ENCODE measurements around the gene NEU2. TPM values are rescaled to one million over a fixed set of nuclear protein-coding genes. Genes with fewer than 3 reads are reported as not detected.

NEU2 gene
- total and polyA plus RNA-seq, 9 of the 15 experiments (the other 6 are each of a cell fraction or from before 2014, with no cell fraction given): not detected

GRCh38 chr2:233060980-233061590, 28.6 kb downstream of the NEU2 start (continued):
- TF ChIP-seq MLX (CRISPR knock-in tag; conservative IDR thresholded peaks at IDR 0.05): no peak

GRCh38 chr2:233061591-233062450, 29.3 kb downstream of the NEU2 start:
- H3K9me1 ChIP-seq (ENCODE audit: control insufficient read depth, insufficient read depth, low read length): no peaks in the 10 kb centered on the region
- H3K4me1 ChIP-seq (replicated peaks in 1 of 2; ENCODE audit: control insufficient read depth in 2 of 2, insufficient read depth in 2 of 2, low read length in 2 of 2): peaks cover 13 to 48% of the 10 kb centered on the region in 2 experiments; a peak in 4 of 5 replicates
- FAIRE-seq (no peak), DNase-seq (ENCODE audit: extremely low read depth in 1 of 4, low spot score in 3 of 4) (peak; percentile 24 to 34 (median 26)), ATAC-seq (peak; percentile 81)
- peak overlapping the region; percentile 68 for H2AFZ ChIP-seq (ENCODE audit: low read depth, low read length)
- ChIA-PET CTCF (ENCODE audit: low intra/inter-chr PET ratio) (no interaction called here), POLR2A (interaction anchor here (1.0 kb wide), 1 partner anchor 17 kb away, joined by 3 read pairs; no protein-coding TSS in a partner anchor)
- no peak overlapping the region for H3K27ac ChIP-seq (ENCODE audit: extremely low read depth, low read depth, low read length)
- intact Hi-C loops (cut with micrococcal nuclease) (no loop called here), in situ Hi-C loops (cut with MboI) (no loop called here)
- TSS peak; percentile 43 for BruUV-seq (replicated peaks)
- no peak overlapping the region for H3K4me3 ChIP-seq
- peak overlapping the region; percentile 62; the same call in 1 of the 2 replicates for H3K4me2 ChIP-seq (ENCODE audit: insufficient read depth, low read length)
- H3K9me3 ChIP-seq (replicated peaks; ENCODE audit: control insufficient read depth, insufficient read depth, low read depth, low read length): no peaks in the 10 kb centered on the region
- H4K20me1 ChIP-seq (replicated peaks; ENCODE audit: control insufficient read depth, insufficient read depth, low read length): no peaks in the 10 kb centered on the region
- H3K79me2 ChIP-seq (ENCODE audit: control insufficient read depth, insufficient read depth, low read length): no peaks in the 10 kb centered on the region; the same call in 2 of the 3 replicates
- H3K27me3 ChIP-seq (ENCODE audit: control insufficient read depth in 2 of 2, insufficient read depth in 2 of 2, low read length in 2 of 2): no peaks in the 10 kb centered on the region
- no peaks in the 10 kb centered on the region for H3K36me3 ChIP-seq (ENCODE audit: control insufficient read depth, insufficient read depth, low read length)
- peak overlapping the region in 1 of 2 experiments; percentile 68; a peak in 2 of 4 replicates for H3K9ac ChIP-seq (ENCODE audit: insufficient read depth in 1 of 2, low read depth in 2 of 2, low read length in 2 of 2)
- WGBS (ENCODE audit: insufficient coverage, low coverage, missing lambda C conversion rate): 52% methylated on average over 6 of the region's 12 CpGs
- TF ChIP-seq ERF (CRISPR knock-in tag; IDR thresholded peaks at IDR 0.05) (no peak), NFE2 (IDR thresholded peaks at IDR 0.05; ENCODE audit: low read depth) (no peak), KLF1 (tag; IDR thresholded peaks at IDR 0.05) (no peak), KDM1A (IDR thresholded peaks at IDR 0.05) (no peak), RBM25 (IDR thresholded peaks at IDR 0.05; ENCODE audit: low read depth, low read length, severe bottlenecking) (peak; percentile 45), TFAP4 (CRISPR knock-in tag; IDR thresholded peaks at IDR 0.05; ENCODE audit: borderline replicate concordance) (peak; percentile 87), PKNOX1 (IDR thresholded peaks at IDR 0.05) (0 out of 2 replicates have a peak, but pooled peaks have one; percentile 29), ELK3 (CRISPR knock-in tag; IDR thresholded peaks at IDR 0.05) (no peak), ZFX (CRISPR knock-in tag; IDR thresholded peaks at IDR 0.05) (peak; percentile 50), CTCF (IDR thresholded peaks at IDR 0.05 in 2 of 3, conservative IDR thresholded peaks at IDR 0.05 in 1 of 3; ENCODE audit: insufficient read depth in 2 of 3, low read depth in 1 of 3, low read length in 3 of 3) (peak; percentile 23 to 36 (median 33); a peak in 2 of 6 replicates), TCF3 (CRISPR knock-in tag; IDR thresholded peaks at IDR 0.05) (no peak), BCOR (IDR thresholded peaks at IDR 0.05) (peak; percentile 56; the same call in 1 of the 2 replicates)
